C1 segment of cervical spinal cord (tissue), 14 donors: ENCODE results near the gene SEM1.
"Not testable (repeated sequence)": the region's sequence is repeated elsewhere in the genome, so short reads cannot be mapped to it uniquely, and the experiment has no call there.

Source experiments
- DNase-seq, 14 donors: peaks; one replicate each; lab custom pipeline; 2025; lab: John Stamatoyannopoulos, UW

SEM1 gene

GRCh38 chr7:96709381-96710228, at the start of gene SEM1:
Gene SEM1 (minus strand): TSS chr7:96709846. CDS start chr7:96709763, 83 bp downstream.
- DNase-seq, result peak; percentile 28 to 84 (median 75)

GRCh38 chr7:96757880-96758279, 48.2 kb upstream of the SEM1 start:
- DNase-seq, result not testable (repeated sequence)

GRCh38 chr7:96747418-96747940, 37.8 kb upstream of the SEM1 start:
- DNase-seq, result no peak

GRCh38 chr7:96740130-96740529, 30.5 kb upstream of the SEM1 start:
- no peak for DNase-seq

GRCh38 chr7:96739609-96740008, 30.0 kb upstream of the SEM1 start:
- DNase-seq, result no peak

GRCh38 chr7:96739167-96739566, 29.5 kb upstream of the SEM1 start:
- DNase-seq, result no peak

GRCh38 chr7:96738705-96739104, 29.1 kb upstream of the SEM1 start:
- no peak for DNase-seq

GRCh38 chr7:96737545-96738050, 28.0 kb upstream of the SEM1 start:
- DNase-seq, result no peak

- no peak for DNase-seq
Observed at GRCh38 chr7:96734343-96734742, 24.7 kb upstream of the SEM1 start.

- no peak for DNase-seq
Observed at GRCh38 chr7:96729820-96730219, 20.2 kb upstream of the SEM1 start.

- no peak for DNase-seq
Observed at GRCh38 chr7:96728139-96728538, 18.5 kb upstream of the SEM1 start.

GRCh38 chr7:96727534-96728088, 18.0 kb upstream of the SEM1 start:
- DNase-seq, result no peak

- DNase-seq, result no peak
Observed at GRCh38 chr7:96723622-96724021, 14.0 kb upstream of the SEM1 start.

- DNase-seq, result not testable (repeated sequence)
Observed at GRCh38 chr7:96722928-96723327, 13.3 kb upstream of the SEM1 start.

- no peak for DNase-seq
Observed at GRCh38 chr7:96720843-96721242, 11.2 kb upstream of the SEM1 start.

GRCh38 chr7:96719164-96719563, 9.5 kb upstream of the SEM1 start:
- DNase-seq, result no peak

- no peak for DNase-seq
Observed at GRCh38 chr7:96718107-96719003, 8.7 kb upstream of the SEM1 start.

GRCh38 chr7:96713037-96713436, 3.4 kb upstream of the SEM1 start:
- DNase-seq, result no peak

GRCh38 chr7:96710544-96710943, 898 bp upstream of the SEM1 start:
- no peak for DNase-seq

- no peak for DNase-seq
Observed at GRCh38 chr7:96708872-96709271, 774 bp downstream of the SEM1 start.

- DNase-seq, result no peak
Observed at GRCh38 chr7:96707901-96708774, 1.5 kb downstream of the SEM1 start.
